ENCODE data around the gene PRUNE2.

Gene PRUNE2

GRCh38 chr9:76828447-76828846 is 77.5 kb downstream of the PRUNE2 start:
- no peak overlapping the region for H3K4me3 ChIP-seq (ENCODE audit: insufficient read depth, low read length, poor library complexity, severe bottlenecking)
- H3K27ac ChIP-seq (ENCODE audit: low read depth, low read length) = no peak overlapping the region
- no peak overlapping the region for H3K4me2 ChIP-seq (ENCODE audit: low read depth, low read length, poor library complexity, severe bottlenecking)
- H3K27me3 ChIP-seq (ENCODE audit: low read length) = no peaks in the 10 kb centered on the region
- no peak overlapping the region for H3K9ac ChIP-seq (ENCODE audit: low read length)
- H3K9me3 ChIP-seq (ENCODE audit: insufficient read depth, low read length) = no peaks in the 10 kb centered on the region
- H3F3A ChIP-seq (ENCODE audit: insufficient read depth) = no peaks in the 10 kb centered on the region
- no peaks in the 10 kb centered on the region for H3K79me2 ChIP-seq (ENCODE audit: insufficient read depth, low read length)
- TF ChIP-seq EZH2phosphoT487 (conservative IDR thresholded peaks at IDR 0.05; ENCODE audit: low read length) = no peak
- TF ChIP-seq, protein P1, sequence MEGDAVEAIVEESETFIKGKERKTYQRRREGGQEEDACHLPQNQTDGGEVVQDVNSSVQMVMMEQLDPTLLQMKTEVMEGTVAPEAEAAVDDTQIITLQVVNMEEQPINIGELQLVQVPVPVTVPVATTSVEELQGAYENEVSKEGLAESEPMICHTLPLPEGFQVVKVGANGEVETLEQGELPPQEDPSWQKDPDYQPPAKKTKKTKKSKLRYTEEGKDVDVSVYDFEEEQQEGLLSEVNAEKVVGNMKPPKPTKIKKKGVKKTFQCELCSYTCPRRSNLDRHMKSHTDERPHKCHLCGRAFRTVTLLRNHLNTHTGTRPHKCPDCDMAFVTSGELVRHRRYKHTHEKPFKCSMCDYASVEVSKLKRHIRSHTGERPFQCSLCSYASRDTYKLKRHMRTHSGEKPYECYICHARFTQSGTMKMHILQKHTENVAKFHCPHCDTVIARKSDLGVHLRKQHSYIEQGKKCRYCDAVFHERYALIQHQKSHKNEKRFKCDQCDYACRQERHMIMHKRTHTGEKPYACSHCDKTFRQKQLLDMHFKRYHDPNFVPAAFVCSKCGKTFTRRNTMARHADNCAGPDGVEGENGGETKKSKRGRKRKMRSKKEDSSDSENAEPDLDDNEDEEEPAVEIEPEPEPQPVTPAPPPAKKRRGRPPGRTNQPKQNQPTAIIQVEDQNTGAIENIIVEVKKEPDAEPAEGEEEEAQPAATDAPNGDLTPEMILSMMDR (IDR thresholded peaks at IDR 0.05; ENCODE audit: insufficient read depth, low read length, poor library complexity, severe bottlenecking) = no peak
- H4K20me1 ChIP-seq (ENCODE audit: low read depth, low read length) = no peaks in the 10 kb centered on the region
- no peaks in the 10 kb centered on the region for H3K9me2 ChIP-seq (replicated peaks; ENCODE audit: insufficient read depth, low read length)
- no peaks in the 10 kb centered on the region for H3K36me3 ChIP-seq (ENCODE audit: low read length)
- H2AFZ ChIP-seq (ENCODE audit: low read depth, low read length, severe bottlenecking) = no peak overlapping the region

DNA sequence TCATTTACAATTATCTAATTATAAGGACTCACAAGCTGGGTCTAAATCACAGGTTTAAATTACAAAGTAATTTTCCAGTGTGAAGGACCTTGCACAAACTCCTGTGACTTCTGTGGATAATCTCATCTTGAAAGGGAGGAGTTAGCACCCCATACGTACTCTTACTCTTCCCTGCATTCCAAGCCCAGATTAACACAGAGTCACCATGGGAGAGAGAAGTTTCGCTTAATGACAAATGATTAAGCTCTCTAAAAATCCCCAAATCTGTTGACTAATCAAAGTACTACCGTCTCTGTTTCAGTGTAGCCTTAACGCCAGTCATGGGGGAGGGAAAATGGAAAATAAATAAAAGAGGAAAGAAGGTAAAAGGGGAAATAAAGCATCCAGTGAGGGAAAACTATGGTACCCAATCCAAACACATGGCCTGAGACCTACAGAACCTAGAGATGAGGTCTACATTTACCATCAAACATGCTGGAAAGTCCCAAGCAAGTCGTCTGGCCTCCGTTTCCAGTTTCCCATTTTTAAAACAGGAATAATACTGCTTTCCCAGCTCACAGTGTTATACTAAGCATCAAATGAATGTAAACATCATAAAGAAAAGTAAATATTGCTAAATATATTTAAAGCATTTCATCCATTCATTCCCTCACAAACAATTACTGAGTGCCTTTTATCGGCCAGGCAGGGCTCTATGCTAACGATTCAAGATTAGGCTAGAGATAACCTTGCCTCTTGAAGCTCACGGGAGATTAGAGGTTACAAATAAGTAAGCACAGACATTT is 78.4 kb downstream of the PRUNE2 start:
- Histone ChIP-seq H3K9me2 (replicated peaks; ENCODE audit: insufficient read depth, low read length) (no peaks in the 10 kb centered on the region), H3K27ac (ENCODE audit: low read depth, low read length) (no peak overlapping the region)

DNA sequence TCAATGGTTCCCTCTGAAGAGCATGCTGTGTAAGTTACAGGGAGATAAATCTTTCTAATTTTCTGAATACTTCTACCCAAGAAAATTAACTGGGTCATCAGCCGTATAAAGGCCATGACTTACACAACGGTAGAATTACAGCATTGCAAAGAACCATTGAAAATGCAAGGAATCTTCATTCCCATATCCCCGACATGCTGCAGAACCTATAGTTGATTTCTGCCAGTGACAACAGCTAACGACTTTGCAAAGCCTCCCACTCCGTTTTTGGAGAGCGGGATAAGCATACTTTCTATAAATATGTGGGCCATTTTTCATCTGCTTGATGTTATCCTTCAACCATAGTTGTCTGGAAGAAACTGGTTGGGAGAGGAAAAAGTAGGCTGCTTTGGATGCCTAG is 85.5 kb downstream of the PRUNE2 start:
- no peak overlapping the region for H3K4me3 ChIP-seq (ENCODE audit: insufficient read depth, low read length, poor library complexity, severe bottlenecking)
- no peak overlapping the region for H3K9ac ChIP-seq (ENCODE audit: low read length)
- no peaks in the 10 kb centered on the region for H3K9me3 ChIP-seq (ENCODE audit: insufficient read depth, low read length)
- no peaks in the 10 kb centered on the region for H3F3A ChIP-seq (ENCODE audit: insufficient read depth)
- TF ChIP-seq, protein P1 (IDR thresholded peaks at IDR 0.05; ENCODE audit: insufficient read depth, low read length, poor library complexity, severe bottlenecking) = no peak
- no peak for TF ChIP-seq EZH2phosphoT487 (conservative IDR thresholded peaks at IDR 0.05; ENCODE audit: low read length)
- no peaks in the 10 kb centered on the region for H3K36me3 ChIP-seq (ENCODE audit: low read length)
- H3K79me2 ChIP-seq (ENCODE audit: insufficient read depth, low read length) = no peaks in the 10 kb centered on the region
- H3K9me2 ChIP-seq (replicated peaks; ENCODE audit: insufficient read depth, low read length) = no peaks in the 10 kb centered on the region
- no peak overlapping the region for H2AFZ ChIP-seq (ENCODE audit: low read depth, low read length, severe bottlenecking)
- no peak overlapping the region for H3K27ac ChIP-seq (ENCODE audit: low read depth, low read length)
- no peak overlapping the region for H3K4me2 ChIP-seq (ENCODE audit: low read depth, low read length, poor library complexity, severe bottlenecking)
- H4K20me1 ChIP-seq (ENCODE audit: low read depth, low read length) = no peaks in the 10 kb centered on the region
- H3K27me3 ChIP-seq (ENCODE audit: low read length) = peaks cover 2% of the 10 kb centered on the region; the same call in 1 of the 2 replicates

More for the DNA sequence above, 78.4 kb downstream of the PRUNE2 start:
- no peaks in the 10 kb centered on the region for H3K27me3 ChIP-seq (ENCODE audit: low read length)
- no peaks in the 10 kb centered on the region for H3F3A ChIP-seq (ENCODE audit: insufficient read depth)
- no peak overlapping the region for H3K9ac ChIP-seq (ENCODE audit: low read length)
- H4K20me1 ChIP-seq (ENCODE audit: low read depth, low read length) = no peaks in the 10 kb centered on the region
- TF ChIP-seq EZH2phosphoT487 (conservative IDR thresholded peaks at IDR 0.05; ENCODE audit: low read length) = no peak
- TF ChIP-seq, protein P1 (IDR thresholded peaks at IDR 0.05; ENCODE audit: insufficient read depth, low read length, poor library complexity, severe bottlenecking) = no peak
- no peaks in the 10 kb centered on the region for H3K79me2 ChIP-seq (ENCODE audit: insufficient read depth, low read length)
- no peak overlapping the region for H3K4me3 ChIP-seq (ENCODE audit: insufficient read depth, low read length, poor library complexity, severe bottlenecking)
- no peaks in the 10 kb centered on the region for H3K9me3 ChIP-seq (ENCODE audit: insufficient read depth, low read length)
- no peak overlapping the region for H3K4me2 ChIP-seq (ENCODE audit: low read depth, low read length, poor library complexity, severe bottlenecking)
- H3K36me3 ChIP-seq (ENCODE audit: low read length) = no peaks in the 10 kb centered on the region
- H2AFZ ChIP-seq (ENCODE audit: low read depth, low read length, severe bottlenecking) = no peak overlapping the region
